Stimulated activated naive B cell treated with anti-CD40 and anti-IgM and Interleukin-4, amounts not matched to agents 10 μg/mL and 1 μg/mL and 100 μg/mL, for 72 hours (primary cell): Measurements from ENCODE around the gene IL31.
A peak's percentile ranks its signal among the peaks of the same experiment; 100 is the strongest.

Experiments
- ATAC-seq, 2 donors: fragments of 150-1000 bp; cut with Tn5 transposase; replicated peaks; 2 replicates each; pipeline ENCODE4 v1.10.0; 2021; ENCODE audit warnings: moderate library complexity in 1 of 2
- DNase-seq: peaks from one replicate; pipeline ENCODE4 v3.0.0; 2021
- H3K27ac Mint-ChIP-seq: one replicate; pipeline ENCODE4 v1.8.0; 2022; ENCODE audit warnings: mild to moderate bottlenecking, mixed read lengths
- H3K27me3 Mint-ChIP-seq, 2 donors: one replicate each; pipeline ENCODE4 v1.8.0; 2022; ENCODE audit warnings: mixed read lengths in 2 of 2
- H3K36me3 Mint-ChIP-seq, 2 donors: one replicate each; pipeline ENCODE4 v1.8.0; 2022; ENCODE audit warnings: mixed read lengths in 2 of 2, mild to moderate bottlenecking in 1 of 2
- H3K4me1 Mint-ChIP-seq, 2 donors: one replicate each; pipeline ENCODE4 v1.8.0; 2022; ENCODE audit warnings: mixed read lengths in 2 of 2, mild to moderate bottlenecking in 1 of 2
- H3K4me3 Mint-ChIP-seq, 2 donors: one replicate each; pipeline ENCODE4 v1.8.0; 2022; ENCODE audit warnings: mild to moderate bottlenecking in 2 of 2, mixed read lengths in 2 of 2, moderate library complexity in 1 of 2
- H3K9me3 Mint-ChIP-seq, 2 donors: one replicate each; pipeline ENCODE4 v1.8.0; 2022; ENCODE audit warnings: mixed read lengths in 2 of 2, mild to moderate bottlenecking in 1 of 2

IL31 gene

GRCh38 chr12:122137681-122138080 is 36.3 kb downstream of the IL31 start:
- ATAC-seq: peak in 1 of 2 donors; percentile 45
- no peak overlapping the region for H3K4me3 Mint-ChIP-seq
- H3K4me1 Mint-ChIP-seq: peaks cover 0 to 1% of the 10 kb centered on the region in 2 donors

GRCh38 chr12:122137229-122137628 is 36.8 kb downstream of the IL31 start:
- Mint-ChIP-seq H3K4me1 (peaks cover 0 to 1% of the 10 kb centered on the region in 2 donors), H3K9me3 (no peaks in the 10 kb centered on the region), H3K4me3 (no peak overlapping the region), H3K36me3 (peaks cover 28 to 45% of the 10 kb centered on the region in 2 donors), H3K27me3 (no peaks in the 10 kb centered on the region), H3K27ac (no peak overlapping the region)
- no peak for DNase-seq
- ATAC-seq: no peak

More at GRCh38 chr12:122137681-122138080, 36.3 kb downstream of the IL31 start:
- Mint-ChIP-seq H3K36me3 (peaks cover 28 to 45% of the 10 kb centered on the region in 2 donors), H3K27ac (no peak overlapping the region), H3K27me3 (no peaks in the 10 kb centered on the region), H3K9me3 (no peaks in the 10 kb centered on the region)
- DNase-seq: no peak

- Mint-ChIP-seq H3K36me3 (peaks cover 28 to 40% of the 10 kb centered on the region in 2 donors), H3K9me3 (no peaks in the 10 kb centered on the region), H3K27ac (peak overlapping the region; percentile 71), H3K4me3 (no peak overlapping the region), H3K4me1 (peaks cover 0 to 1% of the 10 kb centered on the region in 2 donors), H3K27me3 (no peaks in the 10 kb centered on the region)
- no peak for ATAC-seq
- no peak for DNase-seq
These were observed 38.5 kb downstream of the IL31 start for GRCh38 chr12:122135437-122136031.

- H3K9me3 Mint-ChIP-seq: no peaks in the 10 kb centered on the region
- H3K36me3 Mint-ChIP-seq: peaks cover 25 to 45% of the 10 kb centered on the region in 2 donors
- DNase-seq: no peak
- no peak for ATAC-seq
- no peaks in the 10 kb centered on the region for H3K27me3 Mint-ChIP-seq
- H3K4me3 Mint-ChIP-seq: no peak overlapping the region
- peaks cover 0 to 1% of the 10 kb centered on the region in 2 donors for H3K4me1 Mint-ChIP-seq
- H3K27ac Mint-ChIP-seq: peak overlapping the region; percentile 56
These were observed 40.6 kb downstream of the IL31 start for GRCh38 chr12:122133192-122133950.

GRCh38 chr12:122130150-122130549 is 43.9 kb downstream of the IL31 start:
- no peak overlapping the region for H3K27ac Mint-ChIP-seq
- no peak overlapping the region for H3K4me3 Mint-ChIP-seq
- no peaks in the 10 kb centered on the region for H3K27me3 Mint-ChIP-seq
- no peaks in the 10 kb centered on the region for H3K9me3 Mint-ChIP-seq
- no peak for ATAC-seq
- H3K4me1 Mint-ChIP-seq: peaks cover 0 to 19% of the 10 kb centered on the region in 2 donors
- DNase-seq: no peak
- peaks cover 24 to 39% of the 10 kb centered on the region in 2 donors for H3K36me3 Mint-ChIP-seq

- ATAC-seq: no peak
- no peak for DNase-seq
- H3K9me3 Mint-ChIP-seq: no peaks in the 10 kb centered on the region
- H3K36me3 Mint-ChIP-seq: peaks cover 20 to 33% of the 10 kb centered on the region in 2 donors
- peaks cover 0 to 20% of the 10 kb centered on the region in 2 donors for H3K4me1 Mint-ChIP-seq
- no peak overlapping the region for H3K4me3 Mint-ChIP-seq
- H3K27me3 Mint-ChIP-seq: no peaks in the 10 kb centered on the region
- H3K27ac Mint-ChIP-seq: no peak overlapping the region
These were observed 44.9 kb downstream of the IL31 start for GRCh38 chr12:122129131-122129530.

- ATAC-seq (no peak), DNase-seq (no peak)
- no peaks in the 10 kb centered on the region for H3K27me3 Mint-ChIP-seq
- no peak overlapping the region for H3K27ac Mint-ChIP-seq
- H3K4me1 Mint-ChIP-seq: peaks cover 5 to 23% of the 10 kb centered on the region in 2 donors
- peaks cover 15 to 26% of the 10 kb centered on the region in 2 donors for H3K36me3 Mint-ChIP-seq
- no peak overlapping the region for H3K4me3 Mint-ChIP-seq
- no peaks in the 10 kb centered on the region for H3K9me3 Mint-ChIP-seq
These were observed 45.5 kb downstream of the IL31 start for GRCh38 chr12:122128481-122128880.

- Mint-ChIP-seq H3K27ac (peak overlapping the region; percentile 27), H3K27me3 (no peaks in the 10 kb centered on the region), H3K4me1 (peaks cover 11 to 29% of the 10 kb centered on the region in 2 donors), H3K9me3 (no peaks in the 10 kb centered on the region), H3K4me3 (no peak overlapping the region), H3K36me3 (peaks cover 11 to 21% of the 10 kb centered on the region in 2 donors)
- ATAC-seq (no peak), DNase-seq (no peak)
These were observed 46.2 kb downstream of the IL31 start for GRCh38 chr12:122127839-122128238.

GRCh38 chr12:122126713-122127597 is 47.1 kb downstream of the IL31 start:
- Mint-ChIP-seq H3K27ac (peak overlapping the region; percentile 71), H3K4me3 (no peak overlapping the region), H3K9me3 (no peaks in the 10 kb centered on the region), H3K36me3 (peaks cover 11 to 18% of the 10 kb centered on the region in 2 donors), H3K4me1 (peaks cover 13 to 38% of the 10 kb centered on the region in 2 donors), H3K27me3 (no peaks in the 10 kb centered on the region)
- DNase-seq: no peak
- ATAC-seq: no peak

GRCh38 chr12:122126342-122126635 is 47.7 kb downstream of the IL31 start:
- no peaks in the 10 kb centered on the region for H3K9me3 Mint-ChIP-seq
- peaks cover 20 to 45% of the 10 kb centered on the region in 2 donors for H3K4me1 Mint-ChIP-seq
- H3K27ac Mint-ChIP-seq: no peak overlapping the region
- DNase-seq (no peak), ATAC-seq (no peak)
- H3K4me3 Mint-ChIP-seq: no peak overlapping the region
- H3K36me3 Mint-ChIP-seq: peaks cover 11 to 21% of the 10 kb centered on the region in 2 donors
- H3K27me3 Mint-ChIP-seq: no peaks in the 10 kb centered on the region

GRCh38 chr12:122125452-122126341 is 48.3 kb downstream of the IL31 start:
- Mint-ChIP-seq H3K36me3 (peaks cover 11 to 16% of the 10 kb centered on the region in 2 donors), H3K27ac (no peak overlapping the region), H3K4me3 (no peak overlapping the region), H3K9me3 (no peaks in the 10 kb centered on the region), H3K4me1 (peaks cover 21 to 47% of the 10 kb centered on the region in 2 donors), H3K27me3 (no peaks in the 10 kb centered on the region)
- DNase-seq (no peak), ATAC-seq (no peak)

- Mint-ChIP-seq H3K27ac (no peak overlapping the region), H3K27me3 (no peaks in the 10 kb centered on the region), H3K9me3 (no peaks in the 10 kb centered on the region), H3K4me1 (peaks cover 22 to 53% of the 10 kb centered on the region in 2 donors), H3K4me3 (no peak overlapping the region), H3K36me3 (peaks cover 7% of the 10 kb centered on the region in 2 donors)
- DNase-seq (no peak), ATAC-seq (no peak)
These were observed 49.7 kb downstream of the IL31 start for GRCh38 chr12:122124370-122124769.

GRCh38 chr12:122123761-122124145 is 50.3 kb downstream of the IL31 start:
- ATAC-seq: no peak
- Mint-ChIP-seq H3K4me3 (no peak overlapping the region), H3K27ac (no peak overlapping the region), H3K36me3 (peaks cover 5 to 7% of the 10 kb centered on the region in 2 donors), H3K27me3 (no peaks in the 10 kb centered on the region), H3K4me1 (peaks cover 24 to 53% of the 10 kb centered on the region in 2 donors), H3K9me3 (no peaks in the 10 kb centered on the region)
- no peak for DNase-seq
